AG09319 (cell line): ENCODE data around the gene IVL.

Experiments
- DNase-seq: peaks from one replicate; pipeline ENCODE4 v3.0.0-alpha.2; 2010; ENCODE audit warnings: low read depth; ENCODE audit errors: extremely low read depth
- TF ChIP-seq, protein P1 (sequence below): IDR thresholded peaks from 2 replicates; pipeline ENCODE4 v1.5.1; 2011; ENCODE audit warnings: low read depth, mild to moderate bottlenecking, inconsistent platforms, low read length, moderate library complexity

IVL gene

DNA sequence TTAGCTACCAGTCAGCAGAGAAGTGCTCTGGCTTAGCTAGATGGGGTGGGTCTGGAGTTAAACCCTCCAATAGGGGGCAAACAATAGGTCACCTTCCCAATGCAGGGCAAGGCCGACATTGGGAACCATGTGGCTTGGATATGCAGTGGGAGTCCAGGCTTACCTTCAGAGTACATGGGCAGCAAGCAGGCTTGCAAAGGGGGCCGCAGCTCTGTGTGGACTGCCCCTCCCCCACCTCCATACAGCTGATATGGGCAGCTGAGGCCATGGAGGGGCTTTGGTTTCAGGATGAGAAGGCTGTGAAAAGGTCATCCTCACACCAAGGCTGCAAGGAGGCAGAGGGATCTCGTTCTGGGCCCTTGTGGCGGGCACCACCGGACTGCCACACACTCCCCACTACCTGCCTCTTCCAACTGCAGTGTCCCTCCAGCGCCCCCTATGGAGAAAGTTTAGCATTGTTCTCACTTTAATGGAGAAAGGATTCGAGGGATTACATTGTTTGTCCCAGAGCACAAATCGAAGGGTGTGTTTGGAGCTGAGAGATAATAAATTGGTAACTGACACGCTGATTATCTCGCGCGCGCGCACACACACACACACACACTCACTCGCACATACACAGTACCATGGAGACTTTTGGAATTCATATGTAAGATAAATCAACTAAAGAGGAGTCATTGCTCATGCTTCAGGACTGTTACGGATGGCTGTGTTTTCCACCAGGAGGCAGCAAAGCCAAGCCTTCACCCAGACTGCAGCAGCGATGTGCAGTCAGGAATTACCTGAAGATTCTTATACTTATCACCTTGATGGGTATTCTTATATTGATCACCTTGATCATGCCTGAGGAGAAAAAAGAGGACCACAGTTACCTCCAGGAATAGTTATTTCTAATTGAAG lies 37.3 kb upstream of the IVL start:
- no peak for DNase-seq

DNA sequence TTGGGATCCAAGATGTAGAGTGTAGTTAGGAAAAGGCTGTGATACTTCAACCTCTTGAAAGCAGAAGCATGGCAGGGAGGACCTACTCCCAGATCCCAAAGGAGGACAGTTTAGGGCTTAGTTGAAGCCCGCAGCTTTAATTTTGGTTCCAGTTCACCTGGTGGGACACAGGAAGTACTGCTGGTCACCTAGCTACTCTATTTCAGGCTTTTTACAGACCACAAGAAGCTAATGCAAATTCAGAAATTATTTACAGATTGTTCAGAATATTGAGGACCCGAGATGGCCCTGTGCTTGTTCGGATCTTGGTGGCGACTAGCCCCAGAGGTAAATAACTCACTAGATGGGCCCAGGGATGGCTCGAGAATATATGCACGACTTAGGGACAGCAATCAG lies 36.6 kb upstream of the IVL start:
- no peak for DNase-seq
- TF ChIP-seq, protein P1, sequence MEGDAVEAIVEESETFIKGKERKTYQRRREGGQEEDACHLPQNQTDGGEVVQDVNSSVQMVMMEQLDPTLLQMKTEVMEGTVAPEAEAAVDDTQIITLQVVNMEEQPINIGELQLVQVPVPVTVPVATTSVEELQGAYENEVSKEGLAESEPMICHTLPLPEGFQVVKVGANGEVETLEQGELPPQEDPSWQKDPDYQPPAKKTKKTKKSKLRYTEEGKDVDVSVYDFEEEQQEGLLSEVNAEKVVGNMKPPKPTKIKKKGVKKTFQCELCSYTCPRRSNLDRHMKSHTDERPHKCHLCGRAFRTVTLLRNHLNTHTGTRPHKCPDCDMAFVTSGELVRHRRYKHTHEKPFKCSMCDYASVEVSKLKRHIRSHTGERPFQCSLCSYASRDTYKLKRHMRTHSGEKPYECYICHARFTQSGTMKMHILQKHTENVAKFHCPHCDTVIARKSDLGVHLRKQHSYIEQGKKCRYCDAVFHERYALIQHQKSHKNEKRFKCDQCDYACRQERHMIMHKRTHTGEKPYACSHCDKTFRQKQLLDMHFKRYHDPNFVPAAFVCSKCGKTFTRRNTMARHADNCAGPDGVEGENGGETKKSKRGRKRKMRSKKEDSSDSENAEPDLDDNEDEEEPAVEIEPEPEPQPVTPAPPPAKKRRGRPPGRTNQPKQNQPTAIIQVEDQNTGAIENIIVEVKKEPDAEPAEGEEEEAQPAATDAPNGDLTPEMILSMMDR: no peak

More for the DNA sequence above, 37.3 kb upstream of the IVL start:
- TF ChIP-seq, protein P1: peak; percentile 59

DNA sequence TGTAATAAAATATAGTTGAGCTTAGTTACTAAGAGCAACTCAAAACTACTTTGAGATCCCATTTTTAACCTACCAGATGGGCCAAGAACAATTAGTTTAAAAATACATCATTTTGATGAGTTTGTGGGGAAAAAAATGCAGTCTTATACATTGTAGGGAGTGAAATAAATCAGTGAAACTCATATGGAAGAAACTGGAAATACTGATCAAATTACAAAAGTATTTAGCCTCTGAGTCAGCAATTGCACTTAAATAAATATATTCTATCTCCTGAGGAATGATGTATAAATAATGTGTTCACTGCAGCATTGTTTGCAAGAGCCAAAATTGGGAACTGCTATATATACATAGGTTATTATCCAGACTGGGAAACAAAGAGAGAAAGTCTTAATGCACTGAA lies 34.9 kb upstream of the IVL start:
- no peak for DNase-seq
- TF ChIP-seq, protein P1: no peak

DNA sequence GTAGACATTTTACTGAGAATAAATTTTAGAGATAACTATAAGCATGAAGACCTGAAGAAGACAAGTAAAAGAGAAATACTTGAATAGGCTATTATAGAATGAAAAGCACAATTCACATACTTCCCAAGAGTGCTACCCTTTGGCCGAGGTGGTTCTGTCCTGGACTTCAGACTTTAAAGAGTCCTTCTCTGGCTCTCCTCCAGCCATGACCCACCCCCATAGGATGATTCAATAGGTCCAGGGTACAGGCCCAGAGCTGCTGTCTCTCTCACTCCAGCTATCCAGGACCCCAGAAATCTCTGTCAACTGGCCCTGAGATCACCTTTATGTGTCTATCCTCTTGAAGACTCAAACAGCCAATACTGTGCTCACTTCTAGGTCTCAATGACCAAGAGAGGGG lies 31.5 kb upstream of the IVL start:
- no peak for DNase-seq
- TF ChIP-seq, protein P1: no peak

DNA sequence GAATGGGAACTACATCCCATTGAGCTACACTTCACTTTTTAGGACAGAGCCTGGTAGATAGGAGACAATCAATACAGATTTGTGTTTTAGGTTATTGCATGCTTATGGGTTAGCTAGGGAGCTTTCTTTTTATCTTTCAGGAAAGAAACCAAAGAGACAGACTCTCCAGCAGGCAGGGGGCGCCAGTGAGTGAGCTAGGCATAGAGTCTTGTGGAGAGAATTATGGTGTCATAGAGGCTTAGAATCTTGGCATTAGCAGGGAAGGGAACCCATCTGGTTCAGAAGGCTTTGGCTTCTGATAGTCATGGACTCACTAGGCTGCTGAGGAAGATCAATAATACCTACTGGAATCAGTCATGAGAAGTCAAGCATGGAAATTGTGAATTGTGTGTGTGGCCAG lies 30.3 kb upstream of the IVL start, which contains the start of gene SMCP:
SMCP (plus strand) TSS at position 281 of the 400 bp plus-strand sequence. CDS start 6,101 bp downstream, outside the sequence.
- no peak for DNase-seq
- TF ChIP-seq, protein P1: peak; percentile 11

DNA sequence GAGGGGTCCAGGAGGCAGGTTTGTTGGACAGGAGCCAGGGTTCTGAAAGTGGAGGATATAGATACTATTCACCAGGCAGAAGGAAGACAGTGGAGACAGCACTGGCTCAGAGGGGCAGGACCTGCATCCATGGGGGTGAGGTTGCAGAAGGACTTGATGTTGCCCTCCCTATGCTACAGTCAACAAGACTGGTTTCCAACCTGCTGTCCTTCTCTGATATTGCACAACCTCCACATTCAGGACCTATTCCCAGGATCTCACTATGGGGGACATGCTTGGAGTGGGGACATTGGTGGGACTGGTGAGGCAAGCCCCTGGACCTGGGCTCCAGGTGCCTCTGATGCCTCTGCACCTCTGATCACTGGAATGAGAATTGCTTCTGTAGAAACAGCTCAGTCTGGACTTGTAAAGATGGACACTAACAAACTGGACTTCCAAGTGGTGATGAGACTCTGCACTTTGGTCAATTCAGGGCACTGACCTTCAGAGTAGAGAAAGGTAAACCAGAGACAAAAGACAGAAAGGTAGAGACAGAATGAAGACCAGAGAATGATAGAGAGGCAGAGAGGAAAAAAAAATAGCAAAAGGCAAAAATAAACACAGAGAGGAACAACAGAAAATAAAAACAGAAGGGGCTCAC lies 28.7 kb upstream of the IVL start:
- TF ChIP-seq, protein P1: no peak
- no peak for DNase-seq

DNA sequence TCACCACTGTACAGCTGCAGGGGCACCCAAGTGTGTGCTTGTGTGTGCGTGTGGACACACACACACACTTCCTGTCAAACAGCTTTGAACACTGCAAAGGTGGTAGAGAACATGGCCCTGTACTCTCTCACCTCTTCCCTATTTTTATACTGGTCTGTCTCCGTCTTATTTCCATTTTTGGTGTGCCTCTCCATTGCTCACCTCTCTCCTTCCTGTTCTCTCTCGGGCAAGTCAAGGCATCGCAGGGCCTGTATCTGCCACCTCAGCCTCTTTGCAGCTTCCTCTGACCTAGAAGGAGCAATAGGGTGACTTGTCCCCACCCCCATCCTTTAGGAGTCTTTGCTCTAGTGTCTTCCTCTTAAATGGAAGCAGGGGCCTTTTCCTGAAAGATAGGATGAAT lies 28.0 kb upstream of the IVL start:
- DNase-seq: no peak
- TF ChIP-seq, protein P1: no peak
